IPS-20b (cell line): ENCODE measurements around the gene TCHP.

Experiments used
- H3K27ac ChIP-seq: one replicate; pipeline ENCODE4 v1.5.1; 2013; ENCODE audit warnings: low read length
- H3K27me3 ChIP-seq: 2 replicates; pipeline ENCODE4 v1.6.1; 2013; ENCODE audit warnings: mild to moderate bottlenecking, low read length, inconsistent platforms; ENCODE audit not compliant: insufficient read depth
- H3K36me3 ChIP-seq: 2 replicates; pipeline ENCODE4 v1.6.1; 2013; ENCODE audit warnings: low read depth, mild to moderate bottlenecking, inconsistent platforms, low read length, moderate library complexity; ENCODE audit not compliant: insufficient read depth
- H3K4me1 ChIP-seq: 2 replicates; pipeline ENCODE4 v1.6.1; 2013; ENCODE audit warnings: mild to moderate bottlenecking, control low read depth, inconsistent platforms, low read length, moderate library complexity; ENCODE audit not compliant: insufficient read depth
- H3K4me3 ChIP-seq: 2 replicates; pipeline ENCODE4 v1.5.1; 2013; ENCODE audit warnings: mild to moderate bottlenecking, low read length, inconsistent platforms
- H3K9ac ChIP-seq: 2 replicates; pipeline ENCODE4 v1.6.1; 2013; ENCODE audit warnings: low read depth, mild to moderate bottlenecking, inconsistent platforms, low read length, moderate library complexity
- H3K9me3 ChIP-seq: 2 replicates; pipeline ENCODE4 v1.6.1; 2013; ENCODE audit warnings: mild to moderate bottlenecking, low read depth, low read length, inconsistent platforms; ENCODE audit not compliant: insufficient read depth

Gene TCHP

DNA sequence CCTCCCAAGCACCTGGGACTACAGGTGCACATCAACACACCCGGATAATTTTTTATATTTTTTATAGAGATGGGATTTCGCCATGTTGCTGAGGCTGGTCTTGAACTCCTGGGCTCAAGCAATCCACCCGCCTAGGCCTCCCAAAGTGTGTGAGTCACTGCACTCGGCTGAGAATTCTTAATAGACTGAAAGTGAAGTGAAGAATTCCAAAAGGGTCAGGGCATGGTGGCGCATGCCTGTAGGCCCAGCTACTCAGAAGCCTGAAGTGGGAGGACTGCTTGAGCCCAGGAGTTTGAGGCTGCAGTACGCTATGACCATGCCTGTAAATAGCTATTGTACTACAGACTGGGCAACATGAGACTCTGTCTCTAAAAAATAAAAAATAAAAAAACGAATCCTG is 43.7 kb downstream of the TCHP start:
- H3K36me3 ChIP-seq, result peaks cover 20% of the 10 kb centered on the region
- no peaks in the 10 kb centered on the region for H3K27me3 ChIP-seq
- H3K27ac ChIP-seq, result no peak overlapping the region
- peaks cover 23% of the 10 kb centered on the region; the same call in 1 of the 2 replicates for H3K4me1 ChIP-seq
- H3K9ac ChIP-seq, result no peak overlapping the region
- H3K4me3 ChIP-seq, result no peak overlapping the region
- H3K9me3 ChIP-seq, result no peaks in the 10 kb centered on the region

DNA sequence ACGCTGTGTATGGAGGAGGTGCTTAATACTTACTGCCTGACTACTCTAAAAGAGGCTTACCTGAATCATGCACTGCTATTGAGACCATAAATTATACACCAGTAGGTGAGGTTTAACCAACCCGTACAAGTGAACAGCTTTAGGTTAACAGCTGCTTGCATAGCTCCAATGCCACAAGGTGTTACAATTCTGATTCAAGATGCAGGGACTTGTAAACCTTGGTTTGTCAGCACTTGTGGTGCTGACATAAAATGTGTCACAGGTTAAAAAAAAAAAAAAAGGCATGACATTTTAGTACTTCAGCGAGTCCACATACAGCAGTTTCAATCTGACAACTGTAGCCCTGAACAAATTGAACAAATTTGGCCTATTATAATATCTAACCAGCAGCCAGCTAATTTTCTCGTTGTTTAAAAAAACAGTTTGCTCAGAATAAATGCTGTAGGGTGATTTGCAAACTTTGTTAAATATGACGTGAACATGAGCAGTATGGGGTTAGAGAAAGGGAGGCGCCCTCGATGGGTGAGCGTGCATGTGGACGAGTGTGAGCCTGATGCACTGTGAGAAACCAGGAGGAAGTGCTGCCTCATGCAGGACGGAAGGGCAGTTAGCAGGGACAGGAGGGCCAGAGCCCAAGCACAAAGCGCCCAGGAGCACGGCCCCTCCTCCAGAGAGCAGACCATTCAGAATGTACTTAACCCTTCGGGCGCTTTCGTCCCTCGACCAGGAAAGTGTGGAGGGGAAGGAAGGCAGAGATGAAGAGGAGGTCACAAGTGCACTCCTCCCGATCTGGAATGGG is 44.7 kb downstream of the TCHP start:
- Histone ChIP-seq H3K4me3 (peak overlapping the region; percentile 46; the same call in 1 of the 2 replicates), H3K9ac (peak overlapping the region; percentile 62; the same call in 1 of the 2 replicates), H3K9me3 (no peaks in the 10 kb centered on the region), H3K4me1 (peaks cover 23% of the 10 kb centered on the region; the same call in 1 of the 2 replicates), H3K27me3 (no peaks in the 10 kb centered on the region), H3K36me3 (peaks cover 24% of the 10 kb centered on the region; the same call in 1 of the 2 replicates), H3K27ac (no peak overlapping the region)

DNA sequence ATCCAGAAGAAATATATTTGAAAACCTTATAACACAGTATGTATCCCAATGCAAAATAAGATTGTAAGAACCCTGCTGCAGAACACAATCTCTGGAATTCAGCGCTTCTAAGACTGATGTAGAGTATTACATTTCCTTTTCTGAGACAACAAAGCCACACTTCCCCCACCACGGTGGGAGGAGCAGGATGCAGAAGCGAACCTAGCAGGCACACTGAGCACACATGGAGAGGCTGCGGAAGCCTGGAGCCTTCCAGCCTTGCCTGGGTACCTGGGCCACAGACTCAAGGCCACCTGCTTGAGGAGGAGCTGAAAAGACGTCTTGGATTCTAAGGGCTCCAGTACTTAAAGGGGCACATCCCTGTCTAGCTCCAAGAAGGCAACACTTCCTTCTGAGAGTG is 46.4 kb downstream of the TCHP start:
- Histone ChIP-seq H3K9me3 (no peaks in the 10 kb centered on the region), H3K36me3 (peaks cover 42% of the 10 kb centered on the region), H3K4me1 (peaks cover 26% of the 10 kb centered on the region), H3K4me3 (no peak overlapping the region; the same call in 1 of the 2 replicates), H3K9ac (peak overlapping the region; percentile 59; the same call in 1 of the 2 replicates), H3K27me3 (no peaks in the 10 kb centered on the region), H3K27ac (no peak overlapping the region)

GRCh38 chr12:109946913-109947312 is 46.8 kb downstream of the TCHP start:
- H3K27me3 ChIP-seq, result no peaks in the 10 kb centered on the region
- no peak overlapping the region for H3K4me3 ChIP-seq
- H3K9ac ChIP-seq, result peak overlapping the region; percentile 46; the same call in 1 of the 2 replicates
- no peak overlapping the region for H3K27ac ChIP-seq
- peaks cover 26% of the 10 kb centered on the region for H3K4me1 ChIP-seq
- H3K36me3 ChIP-seq, result peaks cover 46% of the 10 kb centered on the region
- no peaks in the 10 kb centered on the region for H3K9me3 ChIP-seq

DNA sequence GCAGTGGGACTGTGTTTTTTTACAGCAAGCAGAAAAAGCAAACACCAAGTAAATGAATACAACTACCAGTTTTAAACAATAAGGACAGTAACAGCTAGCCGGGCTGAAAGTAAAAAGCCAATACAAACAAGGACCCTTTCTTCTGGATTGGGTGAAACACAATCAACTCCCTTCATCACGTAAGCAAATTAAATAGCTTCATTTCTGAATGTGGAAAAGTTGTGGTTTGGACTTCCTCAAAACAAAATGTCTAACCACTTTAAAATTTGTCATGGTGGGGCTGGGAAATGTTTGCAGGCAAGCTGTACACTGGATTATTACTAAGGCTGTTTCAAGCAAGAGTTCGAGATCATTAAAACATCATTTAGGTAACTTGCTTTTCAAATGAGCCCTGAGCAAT is 47.4 kb downstream of the TCHP start:
- Histone ChIP-seq H3K27me3 (no peaks in the 10 kb centered on the region), H3K4me3 (no peak overlapping the region), H3K9me3 (no peaks in the 10 kb centered on the region), H3K27ac (no peak overlapping the region), H3K4me1 (peaks cover 26% of the 10 kb centered on the region), H3K9ac (peak overlapping the region; percentile 12; the same call in 1 of the 2 replicates), H3K36me3 (peaks cover 52% of the 10 kb centered on the region)

DNA sequence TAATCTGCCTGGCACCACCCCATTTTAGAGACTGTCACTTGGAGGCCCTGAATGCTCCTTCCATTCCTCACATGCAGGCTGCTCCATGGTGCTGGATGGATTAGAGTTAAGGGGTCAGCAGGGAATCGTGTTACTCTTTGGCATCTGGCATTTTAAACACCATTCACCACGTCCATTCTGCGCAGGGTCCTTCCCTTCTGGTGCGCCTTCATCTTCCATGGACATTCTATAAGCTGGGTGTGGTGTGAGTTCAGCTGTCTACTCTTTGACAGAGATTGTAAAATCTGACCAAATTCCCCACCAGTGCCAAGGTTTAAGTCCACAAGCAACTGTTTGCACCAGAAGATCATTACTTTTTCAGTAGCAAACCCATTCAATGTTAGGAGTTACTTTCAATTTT is 48.3 kb downstream of the TCHP start:
- H3K9ac ChIP-seq, result peak overlapping the region; percentile 9; the same call in 1 of the 2 replicates
- peaks cover 26% of the 10 kb centered on the region for H3K4me1 ChIP-seq
- no peak overlapping the region for H3K4me3 ChIP-seq
- H3K27ac ChIP-seq, result no peak overlapping the region
- H3K9me3 ChIP-seq, result no peaks in the 10 kb centered on the region
- H3K36me3 ChIP-seq, result peaks cover 60% of the 10 kb centered on the region
- H3K27me3 ChIP-seq, result no peaks in the 10 kb centered on the region

DNA sequence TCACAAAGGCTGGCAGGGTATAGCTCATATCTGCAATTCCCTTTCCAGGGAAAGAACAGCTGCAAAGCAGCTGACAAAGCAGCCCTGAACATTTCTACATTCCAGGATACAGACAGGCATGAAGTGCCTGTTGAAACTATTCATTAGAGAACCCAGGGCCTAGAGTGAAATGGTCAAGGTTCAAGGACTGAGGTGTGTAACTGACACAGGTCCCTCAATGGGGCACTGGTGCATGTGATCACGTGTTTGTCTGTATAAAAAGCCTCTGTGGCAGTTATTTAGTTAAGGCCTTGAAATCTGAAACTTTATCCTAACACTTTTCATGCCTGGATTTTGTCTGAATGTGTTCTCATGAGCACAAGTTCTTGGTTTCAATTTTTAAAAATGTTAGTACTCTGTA is 49.0 kb downstream of the TCHP start:
- Histone ChIP-seq H3K27me3 (no peaks in the 10 kb centered on the region), H3K4me3 (no peak overlapping the region), H3K4me1 (peaks cover 26% of the 10 kb centered on the region), H3K27ac (no peak overlapping the region), H3K9ac (no peak overlapping the region), H3K36me3 (peaks cover 64% of the 10 kb centered on the region), H3K9me3 (no peaks in the 10 kb centered on the region)

DNA sequence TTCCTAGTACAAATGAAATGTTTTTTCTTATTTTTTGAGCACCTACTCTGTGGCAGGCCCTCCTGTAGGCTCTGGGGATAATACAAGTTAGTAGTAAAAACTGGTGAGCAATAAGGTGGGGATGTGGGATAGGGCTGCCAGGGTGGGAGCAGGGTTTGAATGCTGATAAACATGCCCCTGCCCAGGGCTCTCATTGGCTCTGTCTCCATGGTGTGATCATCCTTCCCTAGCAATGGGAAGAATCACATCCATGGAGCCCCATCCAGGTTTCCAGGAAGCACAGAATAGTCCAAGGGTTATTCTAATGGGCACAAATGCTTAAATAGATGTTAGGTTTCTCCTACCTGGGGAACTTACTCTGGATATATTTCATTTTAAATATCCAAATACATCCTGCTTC is 50.6 kb downstream of the TCHP start:
- H3K9ac ChIP-seq, result no peak overlapping the region
- no peak overlapping the region for H3K4me3 ChIP-seq
- no peak overlapping the region for H3K27ac ChIP-seq
- H3K9me3 ChIP-seq, result no peaks in the 10 kb centered on the region
- no peaks in the 10 kb centered on the region for H3K27me3 ChIP-seq
- H3K4me1 ChIP-seq, result peaks cover 15% of the 10 kb centered on the region
- H3K36me3 ChIP-seq, result peaks cover 64% of the 10 kb centered on the region

GRCh38 chr12:109951136-109951535 is 51.1 kb downstream of the TCHP start:
- no peak overlapping the region for H3K9ac ChIP-seq
- peaks cover 64% of the 10 kb centered on the region for H3K36me3 ChIP-seq
- no peak overlapping the region for H3K4me3 ChIP-seq
- H3K9me3 ChIP-seq, result no peaks in the 10 kb centered on the region
- H3K27me3 ChIP-seq, result no peaks in the 10 kb centered on the region
- H3K4me1 ChIP-seq, result peaks cover 12% of the 10 kb centered on the region
- H3K27ac ChIP-seq, result no peak overlapping the region

DNA sequence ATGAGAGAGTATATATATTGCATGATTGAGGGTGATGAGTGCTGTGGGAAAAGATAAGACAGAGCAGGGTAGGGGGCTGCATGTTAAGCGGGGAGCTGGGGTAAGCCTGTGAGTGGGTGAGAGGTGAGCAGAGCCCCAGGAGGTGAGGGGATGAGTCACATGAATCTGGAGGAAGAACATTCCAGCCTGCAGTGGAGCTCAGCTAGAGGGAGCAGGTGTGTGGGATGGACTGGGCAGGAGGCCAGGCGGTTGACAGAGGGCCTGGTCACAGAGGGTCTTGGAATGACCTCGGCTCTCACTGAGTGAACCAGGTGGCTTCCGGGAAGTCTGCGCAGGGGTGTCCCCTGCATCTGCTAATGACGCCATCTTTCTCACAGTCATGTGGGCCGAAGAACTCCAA is 51.7 kb downstream of the TCHP start:
- Histone ChIP-seq H3K9me3 (no peaks in the 10 kb centered on the region), H3K27me3 (no peaks in the 10 kb centered on the region), H3K27ac (no peak overlapping the region), H3K36me3 (peaks cover 68% of the 10 kb centered on the region), H3K4me3 (no peak overlapping the region), H3K9ac (no peak overlapping the region), H3K4me1 (peaks cover 6% of the 10 kb centered on the region)

DNA sequence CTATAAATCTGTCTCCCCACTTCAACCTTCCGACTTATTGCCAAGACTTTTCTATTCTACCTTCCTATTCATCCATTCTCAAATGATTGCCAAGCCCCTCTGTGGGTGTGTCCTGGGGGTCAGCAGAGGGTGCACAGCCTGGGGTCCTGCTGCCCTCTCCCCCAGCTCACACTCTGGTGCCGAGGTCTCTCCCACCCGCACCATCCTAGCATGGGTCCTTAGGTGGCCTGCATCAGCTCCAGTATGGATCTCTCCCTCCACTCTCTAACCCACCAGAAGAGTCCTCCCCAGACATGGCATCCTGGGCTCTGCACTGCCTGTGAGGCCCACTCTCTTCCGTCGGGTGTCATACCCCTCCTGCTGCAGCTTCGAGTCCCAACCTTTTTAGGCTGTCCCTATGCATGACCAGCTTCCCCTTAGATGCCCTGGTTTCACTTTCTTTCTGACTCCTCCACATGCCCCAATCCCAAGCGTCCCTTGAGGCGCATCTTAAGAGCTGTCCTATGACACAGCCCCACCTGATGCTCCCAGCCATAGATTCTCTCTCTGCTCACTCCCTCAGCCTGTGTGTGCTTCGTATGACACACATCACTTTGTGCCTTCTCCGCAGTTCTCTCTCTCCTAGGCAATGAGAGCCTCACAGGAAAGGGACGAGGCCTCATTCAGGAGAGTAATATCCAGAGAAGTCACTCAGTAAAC is 52.2 kb downstream of the TCHP start:
- no peak overlapping the region for H3K27ac ChIP-seq
- H3K4me1 ChIP-seq, result peaks cover 3% of the 10 kb centered on the region
- peaks cover 67% of the 10 kb centered on the region for H3K36me3 ChIP-seq
- H3K9me3 ChIP-seq, result no peaks in the 10 kb centered on the region
- no peak overlapping the region for H3K4me3 ChIP-seq
- no peak overlapping the region for H3K9ac ChIP-seq
- no peaks in the 10 kb centered on the region for H3K27me3 ChIP-seq

GRCh38 chr12:109952873-109953272 is 52.8 kb downstream of the TCHP start:
- peaks cover 61% of the 10 kb centered on the region for H3K36me3 ChIP-seq
- H3K27me3 ChIP-seq, result no peaks in the 10 kb centered on the region
- H3K9ac ChIP-seq, result no peak overlapping the region
- peaks cover 3% of the 10 kb centered on the region; the same call in 1 of the 2 replicates for H3K4me1 ChIP-seq
- no peak overlapping the region for H3K27ac ChIP-seq
- no peaks in the 10 kb centered on the region for H3K9me3 ChIP-seq
- H3K4me3 ChIP-seq, result no peak overlapping the region
